DOHH2 (cell line): ENCODE data around the gene TCP1.

ENCODE experiments used
- CTCF ChIP-seq: fragments of 200-600 bp; sonication (generic); IDR thresholded peaks from one replicate; pipeline ENCODE4 v1.5.1; 2014; ENCODE audit warnings: antibody characterized with exemption, mild to moderate bottlenecking, low read depth, low read length; ENCODE audit not compliant: poor library complexity, severe bottlenecking
- EZH2phosphoT487 ChIP-seq: fragments of 200-600 bp; sonication (generic); IDR thresholded peaks from 2 replicates; pipeline ENCODE4 v1.6.1; 2017; ENCODE audit warnings: borderline replicate concordance, mild to moderate bottlenecking, antibody characterized with exemption, low read length, moderate library complexity, mixed read lengths

- TF ChIP-seq EZH2phosphoT487 (no peak), CTCF (no peak)
Observed at GRCh38 chr6:159837511-159837910, 48.1 kb upstream of the TCP1 start.
